HepG2 (cell line): Measurements from ENCODE around the gene RBCK1. TPM values are rescaled to one million over a fixed set of nuclear protein-coding genes. Genes with fewer than 3 reads are reported as not detected.

Experiments
- AKAP8 ChIP-seq: sonication (generic); formaldehyde crosslinking; IDR thresholded peaks from 2 replicates; pipeline ENCODE4 v1.5.1; 2020; ENCODE audit warnings: mild to moderate bottlenecking, missing genetic modification reagents
- CBFB ChIP-seq: sonication (generic); formaldehyde crosslinking; IDR thresholded peaks from 2 replicates; pipeline ENCODE4 v1.4.0; 2020; ENCODE audit warnings: missing genetic modification reagents
- HHEX ChIP-seq: IDR thresholded peaks from 2 replicates; pipeline ENCODE4 v1.6.1; 2016; ENCODE audit warnings: control low read depth
- KMT2A ChIP-seq: sonication (generic); formaldehyde crosslinking; IDR thresholded peaks from 2 replicates; pipeline ENCODE4 v1.4.0; 2020; ENCODE audit warnings: missing genetic modification reagents
- NR3C1 ChIP-seq: sonication (generic); formaldehyde crosslinking; IDR thresholded peaks from 2 replicates; pipeline ENCODE4 v1.4.0; 2020; ENCODE audit warnings: missing genetic modification reagents
- PHF5A ChIP-seq: IDR thresholded peaks from one replicate; pipeline ENCODE4 v1.6.1; 2018; ENCODE audit warnings: low read depth, missing genetic modification reagents; ENCODE audit not compliant: unreplicated experiment
- PHF8 ChIP-seq: sonication (generic); formaldehyde crosslinking; IDR thresholded peaks from 2 replicates; pipeline ENCODE4 v1.5.0; 2020; ENCODE audit warnings: missing genetic modification reagents
- SAFB2 ChIP-seq: sonication (generic); formaldehyde crosslinking; IDR thresholded peaks from 2 replicates; pipeline ENCODE4 v1.5.1; 2020; ENCODE audit warnings: missing genetic modification reagents, low read depth, mild to moderate bottlenecking, borderline replicate concordance
- SOX5 ChIP-seq: IDR thresholded peaks from 2 replicates; pipeline ENCODE4 v1.6.1; 2016; ENCODE audit warnings: borderline replicate concordance
- TOPORS ChIP-seq: sonication (generic); formaldehyde crosslinking; IDR thresholded peaks from 2 replicates; pipeline ENCODE4 v1.8.0; 2023; ENCODE audit warnings: mild to moderate bottlenecking, missing genetic modification reagents
- ZBTB3 ChIP-seq: sonication (generic); formaldehyde crosslinking; IDR thresholded peaks from 2 replicates; pipeline ENCODE4 v1.4.0; 2020; ENCODE audit warnings: low read depth, mild to moderate bottlenecking, moderate library complexity, missing genetic modification reagents, borderline replicate concordance
- ZBTB7A ChIP-seq: sonication (generic); formaldehyde crosslinking; IDR thresholded peaks from 2 replicates; pipeline ENCODE4 v1.8.0; 2022; ENCODE audit warnings: mild to moderate bottlenecking, missing genetic modification reagents
- ZNF10 ChIP-seq: sonication (generic); formaldehyde crosslinking; IDR thresholded peaks from 2 replicates; pipeline ENCODE4 v1.4.0; 2020; ENCODE audit warnings: mild to moderate bottlenecking, low read depth, missing genetic modification reagents, borderline replicate concordance
- ZNF124 ChIP-seq: sonication (generic); formaldehyde crosslinking; IDR thresholded peaks from 2 replicates; pipeline ENCODE4 v1.4.0; 2020; ENCODE audit warnings: missing genetic modification reagents
- ZNF253 ChIP-seq: sonication (generic); formaldehyde crosslinking; IDR thresholded peaks from 2 replicates; pipeline ENCODE4 v1.8.0; 2022; ENCODE audit warnings: mild to moderate bottlenecking, missing genetic modification reagents, borderline replicate concordance
- ZNF282 ChIP-seq: fragments of 450-650 bp; IDR thresholded peaks from 2 replicates; pipeline ENCODE4 v1.6.1; 2018; ENCODE audit not compliant: partially characterized antibody
- ZNF292 ChIP-seq: sonication (generic); formaldehyde crosslinking; IDR thresholded peaks from 2 replicates; pipeline ENCODE4 v1.8.1; 2022; ENCODE audit warnings: mild to moderate bottlenecking, low read depth, missing genetic modification reagents, borderline replicate concordance
- ZNF337 ChIP-seq: sonication (generic); formaldehyde crosslinking; IDR thresholded peaks from 2 replicates; pipeline ENCODE4 v1.5.1; 2020; ENCODE audit warnings: missing genetic modification reagents, low read depth, mild to moderate bottlenecking, borderline replicate concordance
- ZNF33A ChIP-seq: sonication (generic); formaldehyde crosslinking; IDR thresholded peaks from 2 replicates; pipeline ENCODE4 v1.5.1; 2020; ENCODE audit warnings: missing genetic modification reagents, mild to moderate bottlenecking, moderate library complexity, borderline replicate concordance
- polyA plus RNA-seq, 8 experiments: library from polyadenylated mRNA; depleted of rRNA in 3 of 8; stranded (reverse) in 7 of 8; unstranded in 1 of 8; fragments of >200 nt; fragmentation: Illumina TruSeq in 4 of 8; extraction: Trizol in 4 of 8; gene quantifications; 2 replicates each; pipeline versions ENCODE4 v1.2.1 to v1.2.3, GENCODE V29; 2011 to 2016; ENCODE audit warnings: low read depth in 4 of 8, missing spikeins in 1 of 8, mixed read lengths in 1 of 8; ENCODE audit not compliant: insufficient read depth in 1 of 8
- total RNA-seq, 5 experiments: library from RNA; depleted of rRNA; stranded (reverse); fragments of >200 nt; fragmentation: Illumina TruSeq; extraction: Trizol; gene quantifications; 2 replicates each; pipeline ENCODE4 v1.2.3, GENCODE V29; 2016; ENCODE audit warnings: low read depth in 1 of 5
- TF ChIP-seq, protein P1 (sequence below): sonication (generic); formaldehyde crosslinking; IDR thresholded peaks from 2 replicates; pipeline ENCODE4 v1.4.0; 2020; ENCODE audit warnings: missing genetic modification reagents
- TF ChIP-seq, protein P2 (sequence below): sonication (generic); formaldehyde crosslinking; IDR thresholded peaks from 2 replicates; pipeline ENCODE4 v1.4.0; 2020; ENCODE audit warnings: missing genetic modification reagents
- TF ChIP-seq, protein P3 (sequence below): sonication (generic); formaldehyde crosslinking; IDR thresholded peaks from 2 replicates; pipeline ENCODE4 v1.5.0; 2020; ENCODE audit warnings: missing genetic modification reagents, mild to moderate bottlenecking, borderline replicate concordance
- TF ChIP-seq, protein P4 (sequence below): sonication (generic); formaldehyde crosslinking; IDR thresholded peaks from 2 replicates; pipeline ENCODE4 v1.8.0; 2022; ENCODE audit warnings: missing genetic modification reagents, low read depth, mild to moderate bottlenecking, borderline replicate concordance

Gene RBCK1
- total and polyA plus RNA-seq, 2 of the 13 experiments (the other 11 are each of a cell fraction or from before 2014, with no cell fraction given): 149 to 215 TPM

DNA sequence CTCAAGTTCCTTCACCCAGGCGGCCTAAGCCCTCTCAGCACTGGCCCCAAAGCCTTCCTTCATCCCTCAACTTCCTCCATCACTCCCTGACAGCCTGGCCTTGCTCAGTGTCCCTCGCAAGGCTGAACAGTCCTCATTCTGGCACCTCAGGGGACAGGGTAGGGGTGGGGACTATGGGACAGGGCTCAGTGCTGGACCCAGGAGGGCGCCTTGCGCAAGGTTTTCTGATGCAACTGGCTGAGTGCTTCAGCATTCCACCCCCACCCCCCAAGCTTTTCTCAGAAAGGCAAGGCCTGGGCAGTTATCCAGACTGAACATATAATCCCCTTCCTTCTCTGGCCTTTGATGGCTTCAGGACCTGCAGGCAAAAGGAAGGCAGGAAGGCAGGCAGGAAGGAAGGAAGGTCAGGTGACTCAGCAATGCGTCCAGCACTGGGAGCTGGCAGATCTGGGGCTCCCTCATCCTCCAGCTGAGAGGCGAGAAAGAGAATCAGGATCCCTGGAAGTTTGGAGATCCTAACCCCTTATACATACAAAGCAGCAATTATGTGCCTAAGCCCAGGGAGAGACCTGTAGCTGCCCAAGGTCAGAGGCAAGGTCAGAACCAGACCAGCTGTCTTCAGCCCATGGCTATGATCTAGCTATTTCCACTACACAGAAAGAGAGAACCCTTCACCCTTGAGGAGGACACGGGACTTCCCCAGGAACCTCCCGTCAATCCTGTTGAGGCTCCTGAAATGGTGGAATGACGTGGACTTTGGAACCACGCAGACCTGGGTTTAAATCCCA, 36.1 kb upstream of the RBCK1 start (continued):
- peak; percentile 91; the same call in 1 of the 2 replicates for TF ChIP-seq ZNF337 (CRISPR knock-in tag)
- TF ChIP-seq ZBTB7A: peak; percentile 89
- TF ChIP-seq KMT2A (CRISPR knock-in tag): peak; percentile 63; the same call in 1 of the 2 replicates
- TF ChIP-seq HHEX (CRISPR knock-in tag): peak; percentile 42; the same call in 1 of the 2 replicates
- peak; percentile 98 for TF ChIP-seq ZNF292 (CRISPR knock-in tag)
- TF ChIP-seq CBFB: peak; percentile 93
- no peak for TF ChIP-seq ZNF10
- peak; percentile 93 for TF ChIP-seq PHF5A (CRISPR knock-in tag)
- TF ChIP-seq ZNF253: no peak
- 0 out of 2 replicates have a peak, but pooled peaks have one; percentile 71 for TF ChIP-seq SAFB2 (CRISPR knock-in tag)
- TF ChIP-seq NR3C1 (CRISPR knock-in tag): no peak
- peak; percentile 84 for TF ChIP-seq TOPORS
- TF ChIP-seq PHF8 (CRISPR knock-in tag): peak; percentile 68
- TF ChIP-seq ZBTB3 (CRISPR knock-in tag): 0 out of 2 replicates have a peak, but pooled peaks have one; percentile 74
- TF ChIP-seq AKAP8 (CRISPR knock-in tag): peak; percentile 84; the same call in 1 of the 2 replicates
- TF ChIP-seq, protein P1, sequence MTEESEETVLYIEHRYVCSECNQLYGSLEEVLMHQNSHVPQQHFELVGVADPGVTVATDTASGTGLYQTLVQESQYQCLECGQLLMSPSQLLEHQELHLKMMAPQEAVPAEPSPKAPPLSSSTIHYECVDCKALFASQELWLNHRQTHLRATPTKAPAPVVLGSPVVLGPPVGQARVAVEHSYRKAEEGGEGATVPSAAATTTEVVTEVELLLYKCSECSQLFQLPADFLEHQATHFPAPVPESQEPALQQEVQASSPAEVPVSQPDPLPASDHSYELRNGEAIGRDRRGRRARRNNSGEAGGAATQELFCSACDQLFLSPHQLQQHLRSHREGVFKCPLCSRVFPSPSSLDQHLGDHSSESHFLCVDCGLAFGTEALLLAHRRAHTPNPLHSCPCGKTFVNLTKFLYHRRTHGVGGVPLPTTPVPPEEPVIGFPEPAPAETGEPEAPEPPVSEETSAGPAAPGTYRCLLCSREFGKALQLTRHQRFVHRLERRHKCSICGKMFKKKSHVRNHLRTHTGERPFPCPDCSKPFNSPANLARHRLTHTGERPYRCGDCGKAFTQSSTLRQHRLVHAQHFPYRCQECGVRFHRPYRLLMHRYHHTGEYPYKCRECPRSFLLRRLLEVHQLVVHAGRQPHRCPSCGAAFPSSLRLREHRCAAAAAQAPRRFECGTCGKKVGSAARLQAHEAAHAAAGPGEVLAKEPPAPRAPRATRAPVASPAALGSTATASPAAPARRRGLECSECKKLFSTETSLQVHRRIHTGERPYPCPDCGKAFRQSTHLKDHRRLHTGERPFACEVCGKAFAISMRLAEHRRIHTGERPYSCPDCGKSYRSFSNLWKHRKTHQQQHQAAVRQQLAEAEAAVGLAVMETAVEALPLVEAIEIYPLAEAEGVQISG (CRISPR knock-in tag): peak; percentile 89
- TF ChIP-seq, protein P2, sequence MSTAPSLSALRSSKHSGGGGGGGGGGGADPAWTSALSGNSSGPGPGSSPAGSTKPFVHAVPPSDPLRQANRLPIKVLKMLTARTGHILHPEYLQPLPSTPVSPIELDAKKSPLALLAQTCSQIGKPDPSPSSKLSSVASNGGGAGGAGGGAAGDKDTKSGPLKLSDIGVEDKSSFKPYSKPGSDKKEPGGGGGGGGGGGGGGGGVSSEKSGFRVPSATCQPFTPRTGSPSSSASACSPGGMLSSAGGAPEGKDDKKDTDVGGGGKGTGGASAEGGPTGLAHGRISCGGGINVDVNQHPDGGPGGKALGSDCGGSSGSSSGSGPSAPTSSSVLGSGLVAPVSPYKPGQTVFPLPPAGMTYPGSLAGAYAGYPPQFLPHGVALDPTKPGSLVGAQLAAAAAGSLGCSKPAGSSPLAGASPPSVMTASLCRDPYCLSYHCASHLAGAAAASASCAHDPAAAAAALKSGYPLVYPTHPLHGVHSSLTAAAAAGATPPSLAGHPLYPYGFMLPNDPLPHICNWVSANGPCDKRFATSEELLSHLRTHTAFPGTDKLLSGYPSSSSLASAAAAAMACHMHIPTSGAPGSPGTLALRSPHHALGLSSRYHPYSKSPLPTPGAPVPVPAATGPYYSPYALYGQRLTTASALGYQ (CRISPR knock-in tag): peak; percentile 73; the same call in 1 of the 2 replicates
- TF ChIP-seq, protein P3, sequence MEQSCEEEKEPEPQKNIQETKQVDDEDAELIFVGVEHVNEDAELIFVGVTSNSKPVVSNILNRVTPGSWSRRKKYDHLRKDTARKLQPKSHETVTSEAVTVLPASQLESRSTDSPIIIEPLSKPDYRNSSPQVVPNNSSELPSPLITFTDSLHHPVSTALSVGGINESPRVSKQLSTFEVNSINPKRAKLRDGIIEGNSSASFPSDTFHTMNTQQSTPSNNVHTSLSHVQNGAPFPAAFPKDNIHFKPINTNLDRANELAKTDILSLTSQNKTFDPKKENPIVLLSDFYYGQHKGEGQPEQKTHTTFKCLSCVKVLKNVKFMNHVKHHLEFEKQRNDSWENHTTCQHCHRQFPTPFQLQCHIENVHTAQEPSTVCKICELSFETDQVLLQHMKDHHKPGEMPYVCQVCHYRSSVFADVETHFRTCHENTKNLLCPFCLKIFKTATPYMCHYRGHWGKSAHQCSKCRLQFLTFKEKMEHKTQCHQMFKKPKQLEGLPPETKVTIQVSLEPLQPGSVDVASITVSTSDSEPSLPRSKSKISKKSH (CRISPR knock-in tag): peak; percentile 81; the same call in 1 of the 2 replicates
- no peak for TF ChIP-seq ZNF282
- peak; percentile 99 for TF ChIP-seq ZNF124 (CRISPR knock-in tag)
- TF ChIP-seq ZNF33A: no peak
- TF ChIP-seq, protein P4, sequence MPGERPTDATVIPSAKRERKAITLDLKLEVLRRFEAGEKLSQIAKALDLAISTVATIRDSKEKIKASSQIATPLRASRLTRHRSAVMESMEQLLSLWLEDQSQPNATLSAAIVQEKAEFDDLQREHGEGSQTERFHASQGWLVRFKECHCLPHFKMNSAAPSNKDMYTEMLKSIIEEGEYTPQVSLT: no peak
- peak; percentile 93 for TF ChIP-seq SOX5 (CRISPR knock-in tag)
